ENCODE data around the gene ABHD12B. TPM values are rescaled to one million over a fixed set of nuclear protein-coding genes. Genes with fewer than 3 reads are reported as not detected.
"Not testable (repeated sequence)": the region's sequence is repeated elsewhere in the genome, so short reads cannot be mapped to it uniquely, and the experiment has no call there.

ABHD12B gene
- total and polyA plus RNA-seq, 4 donors: 0.13 TPM; not detected in 3

DNA sequence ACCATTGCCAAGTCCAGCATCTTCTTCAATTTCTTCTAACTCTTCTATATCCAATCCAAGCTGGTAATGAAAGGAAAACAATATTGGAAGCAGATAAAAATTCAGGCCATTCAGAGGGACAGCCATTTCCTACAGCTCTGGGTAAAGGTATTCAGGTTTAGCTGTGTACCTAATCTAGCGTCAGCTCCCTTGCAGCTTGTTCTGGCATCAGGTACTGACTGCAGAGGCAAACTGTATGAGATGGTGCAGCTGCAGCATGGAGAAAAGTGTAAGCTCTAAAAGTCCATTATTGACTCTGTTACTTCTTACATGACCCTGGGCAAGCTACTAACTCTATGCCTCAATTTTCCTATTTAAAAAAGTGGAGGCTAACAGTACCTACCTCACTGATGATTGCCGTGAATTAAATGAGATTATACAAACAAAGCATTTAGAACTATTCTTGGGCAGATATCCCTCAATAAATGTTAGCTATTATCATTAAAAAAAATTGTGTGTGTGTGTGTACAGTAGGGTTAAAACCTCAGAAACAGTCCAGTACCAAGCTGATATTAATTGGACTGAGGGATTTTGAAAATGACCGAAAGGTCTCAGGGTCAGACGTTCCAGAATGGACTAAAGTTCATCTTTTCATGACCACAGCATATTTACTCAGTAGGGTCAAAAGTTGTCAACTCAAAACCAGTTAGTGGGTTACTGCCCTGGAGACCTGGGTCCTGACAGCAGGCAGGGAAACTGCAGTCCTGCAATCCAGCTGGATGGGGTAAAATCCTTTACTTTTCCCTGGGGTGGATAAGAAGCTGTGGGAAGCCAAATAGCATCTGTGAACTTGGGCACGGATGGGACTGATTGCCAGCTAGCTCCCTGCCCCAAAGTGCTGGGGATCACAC, 63.5 kb downstream of the ABHD12B start:
- 73 to 87% methylated on average over 5 of the region's 5 CpGs for WGBS, 2 donors
- no peak for DNase-seq
- H3K27me3 ChIP-seq (ENCODE audit: control insufficient read depth in 1 of 2, insufficient read depth in 2 of 2, low read length in 1 of 2): no peaks in the 10 kb centered on the region
- peaks cover 6 to 9% of the 10 kb centered on the region in 2 donors for H3K36me3 ChIP-seq (ENCODE audit: control insufficient read depth in 1 of 2, insufficient read depth in 2 of 2, low read length in 1 of 2)
- no peak for ATAC-seq (ENCODE audit: low FRiP score)
- intact Hi-C loops (cut with DNase I): no loop called here
- no peaks in the 10 kb centered on the region for H3K4me1 ChIP-seq (ENCODE audit: control insufficient read depth in 1 of 2, insufficient read depth in 2 of 2, low read length in 2 of 2)
- H3K9me3 ChIP-seq (ENCODE audit: control insufficient read depth, low read length): no peaks in the 10 kb centered on the region
- no peak overlapping the region for H3K27ac ChIP-seq (ENCODE audit: low read depth in 1 of 2, low read length in 2 of 2)
- H3K4me3 ChIP-seq (ENCODE audit: low read length in 2 of 2): no peak overlapping the region

DNA sequence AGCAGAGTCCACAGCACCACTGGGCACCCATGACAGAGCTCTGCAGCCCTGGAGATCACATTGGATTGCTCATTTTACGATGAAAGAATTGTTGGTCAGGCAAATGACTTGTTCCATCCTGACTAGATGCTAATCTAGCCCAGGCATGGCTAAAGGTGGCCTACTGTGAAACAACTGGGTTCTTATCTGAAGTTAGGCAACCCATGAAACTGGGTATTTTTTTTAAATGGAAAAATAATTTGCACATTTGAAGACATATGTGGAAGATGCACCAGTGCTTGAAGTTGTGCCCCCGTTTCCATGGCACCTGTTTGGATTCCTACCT, 64.1 kb downstream of the ABHD12B start:
- intact Hi-C loops (cut with DNase I): no loop called here
- H3K9me3 ChIP-seq (ENCODE audit: control insufficient read depth, low read length): no peaks in the 10 kb centered on the region
- no peaks in the 10 kb centered on the region for H3K27me3 ChIP-seq (ENCODE audit: control insufficient read depth in 1 of 2, insufficient read depth in 2 of 2, low read length in 1 of 2)
- WGBS, 2 donors: 80 to 96% methylated on average over 2 of the region's 2 CpGs
- peaks cover 3 to 9% of the 10 kb centered on the region in 2 donors for H3K36me3 ChIP-seq (ENCODE audit: control insufficient read depth in 1 of 2, insufficient read depth in 2 of 2, low read length in 1 of 2)
- H3K27ac ChIP-seq (ENCODE audit: low read depth in 1 of 2, low read length in 2 of 2): no peak overlapping the region
- no peak overlapping the region for H3K4me3 ChIP-seq (ENCODE audit: low read length in 2 of 2)
- H3K4me1 ChIP-seq (ENCODE audit: control insufficient read depth in 1 of 2, insufficient read depth in 2 of 2, low read length in 2 of 2): no peaks in the 10 kb centered on the region
- DNase-seq: no peak
- no peak for ATAC-seq (ENCODE audit: low FRiP score)

DNA sequence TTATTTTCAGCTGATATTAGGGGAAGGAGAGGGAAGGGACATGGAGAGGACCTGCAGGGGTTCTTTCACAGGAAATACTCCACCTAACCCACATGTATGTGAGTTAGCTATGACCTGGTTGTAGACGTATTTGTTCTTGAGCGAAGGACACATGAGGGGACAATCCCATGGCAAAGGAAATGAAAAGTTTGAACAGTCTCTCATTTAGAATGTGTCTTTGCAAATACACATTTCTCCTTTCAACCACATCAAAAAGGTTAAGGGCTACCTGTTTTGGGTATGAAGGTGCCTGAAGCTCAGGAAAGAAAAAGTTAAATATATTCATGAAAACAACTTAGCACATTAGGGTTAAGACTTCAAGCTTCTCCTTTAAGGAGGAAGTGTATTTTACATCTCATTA, 65.0 kb downstream of the ABHD12B start:
- H3K27me3 ChIP-seq (ENCODE audit: control insufficient read depth in 1 of 2, insufficient read depth in 2 of 2, low read length in 1 of 2): no peaks in the 10 kb centered on the region
- H3K4me1 ChIP-seq (ENCODE audit: control insufficient read depth in 1 of 2, insufficient read depth in 2 of 2, low read length in 2 of 2): no peaks in the 10 kb centered on the region
- no peak overlapping the region for H3K27ac ChIP-seq (ENCODE audit: low read depth in 1 of 2, low read length in 2 of 2)
- H3K36me3 ChIP-seq (ENCODE audit: control insufficient read depth in 1 of 2, insufficient read depth in 2 of 2, low read length in 1 of 2): peaks cover 0 to 6% of the 10 kb centered on the region in 2 donors
- DNase-seq (no peak), ATAC-seq (ENCODE audit: low FRiP score) (no peak)
- WGBS, 2 donors: 86 to 94% methylated on average over 2 of the region's 2 CpGs
- H3K9me3 ChIP-seq (ENCODE audit: control insufficient read depth, low read length): no peaks in the 10 kb centered on the region
- no peak overlapping the region for H3K4me3 ChIP-seq (ENCODE audit: low read length in 2 of 2)
- intact Hi-C loops (cut with DNase I): no loop called here

DNA sequence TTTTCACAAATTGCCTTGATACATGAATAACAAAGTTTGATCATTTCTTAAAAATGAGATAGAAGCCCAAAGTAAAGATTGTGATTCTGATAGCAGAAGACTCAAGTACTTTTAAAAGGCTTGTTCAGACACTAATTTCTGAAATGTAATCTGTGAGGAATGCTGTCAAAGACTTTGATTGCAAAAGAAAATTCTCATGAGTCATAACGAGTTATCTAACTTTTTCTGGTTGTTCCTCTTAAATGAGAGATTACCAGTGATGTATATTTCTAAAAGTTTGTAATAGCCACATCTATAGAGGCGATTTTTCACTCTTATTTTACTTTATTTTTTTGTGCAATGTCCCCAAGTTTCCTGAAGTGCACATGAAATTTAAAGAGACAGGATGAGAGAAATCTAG, 65.5 kb downstream of the ABHD12B start:
- 74 to 75% methylated on average over 2 of the region's 2 CpGs for WGBS, 2 donors

DNA sequence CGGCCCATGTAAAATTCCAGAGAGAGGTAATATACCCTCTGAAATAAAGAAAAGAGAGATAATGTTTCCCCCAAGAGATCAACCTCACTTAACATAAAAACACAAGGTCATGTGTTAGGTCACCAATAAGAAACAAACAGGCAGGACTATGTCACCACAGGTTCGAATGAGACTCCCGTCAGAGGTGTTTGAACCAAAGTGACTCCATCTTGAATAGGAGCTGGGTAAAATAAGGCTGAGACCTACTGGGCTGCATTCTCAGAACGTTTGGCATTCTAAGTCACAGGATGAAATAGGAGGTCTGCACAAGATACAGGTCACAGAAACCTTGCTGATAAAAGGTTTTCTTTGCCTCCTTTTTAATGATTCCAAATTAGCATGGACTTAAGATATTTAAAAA, 65.9 kb downstream of the ABHD12B start:
- Histone ChIP-seq H3K9me3 (ENCODE audit: control insufficient read depth, low read length) (no peaks in the 10 kb centered on the region), H3K36me3 (ENCODE audit: control insufficient read depth in 1 of 2, insufficient read depth in 2 of 2, low read length in 1 of 2) (peaks cover 0 to 6% of the 10 kb centered on the region in 2 donors), H3K4me3 (ENCODE audit: low read length in 2 of 2) (no peak overlapping the region), H3K4me1 (ENCODE audit: control insufficient read depth in 1 of 2, insufficient read depth in 2 of 2, low read length in 2 of 2) (no peaks in the 10 kb centered on the region), H3K27me3 (ENCODE audit: control insufficient read depth in 1 of 2, insufficient read depth in 2 of 2, low read length in 1 of 2) (no peaks in the 10 kb centered on the region), H3K27ac (ENCODE audit: low read depth in 1 of 2, low read length in 2 of 2) (no peak overlapping the region)
- WGBS, 2 donors: 83% methylated on average over 4 of the region's 4 CpGs
- DNase-seq (no peak), ATAC-seq (ENCODE audit: low FRiP score) (no peak)
- intact Hi-C loops (cut with DNase I): no loop called here

More for the DNA sequence above, 65.5 kb downstream of the ABHD12B start:
- Histone ChIP-seq H3K36me3 (ENCODE audit: control insufficient read depth in 1 of 2, insufficient read depth in 2 of 2, low read length in 1 of 2) (peaks cover 0 to 6% of the 10 kb centered on the region in 2 donors), H3K9me3 (ENCODE audit: control insufficient read depth, low read length) (no peaks in the 10 kb centered on the region), H3K27ac (ENCODE audit: low read depth in 1 of 2, low read length in 2 of 2) (no peak overlapping the region), H3K27me3 (ENCODE audit: control insufficient read depth in 1 of 2, insufficient read depth in 2 of 2, low read length in 1 of 2) (no peaks in the 10 kb centered on the region), H3K4me1 (ENCODE audit: control insufficient read depth in 1 of 2, insufficient read depth in 2 of 2, low read length in 2 of 2) (no peaks in the 10 kb centered on the region), H3K4me3 (ENCODE audit: low read length in 2 of 2) (no peak overlapping the region)
- DNase-seq (no peak), ATAC-seq (ENCODE audit: low FRiP score) (no peak)
- intact Hi-C loops (cut with DNase I): no loop called here

DNA sequence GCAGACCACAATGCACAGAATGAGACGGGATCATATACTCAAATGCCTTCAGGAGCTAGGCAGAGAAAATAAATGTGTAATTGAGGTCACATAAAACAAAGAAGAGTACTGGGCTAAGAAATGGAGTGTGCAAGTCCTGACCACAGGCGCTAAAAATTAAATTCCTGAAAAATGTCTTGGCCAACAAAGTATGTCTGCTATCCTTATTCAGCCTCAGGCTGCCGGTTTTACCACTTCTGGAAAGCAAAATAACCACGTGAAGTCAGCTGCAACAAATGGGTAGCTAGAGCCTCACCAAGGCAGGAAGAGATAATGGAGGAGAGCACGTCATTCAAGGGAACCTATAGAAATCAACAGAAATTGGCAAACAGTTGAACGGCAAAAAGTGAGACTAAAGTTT, 69.3 kb downstream of the ABHD12B start:
- no peaks in the 10 kb centered on the region for H3K27me3 ChIP-seq (ENCODE audit: control insufficient read depth in 1 of 2, insufficient read depth in 2 of 2, low read length in 1 of 2)
- intact Hi-C loops (cut with DNase I): no loop called here
- ATAC-seq (ENCODE audit: low FRiP score) (no peak), DNase-seq (no peak)
- no peaks in the 10 kb centered on the region for H3K36me3 ChIP-seq (ENCODE audit: control insufficient read depth in 1 of 2, insufficient read depth in 2 of 2, low read length in 1 of 2)
- H3K4me1 ChIP-seq (ENCODE audit: control insufficient read depth in 1 of 2, insufficient read depth in 2 of 2, low read length in 2 of 2): no peaks in the 10 kb centered on the region
- no peak overlapping the region for H3K4me3 ChIP-seq (ENCODE audit: low read length in 2 of 2)
- 82 to 90% methylated on average over 6 of the region's 6 CpGs for WGBS, 2 donors
- no peaks in the 10 kb centered on the region for H3K9me3 ChIP-seq (ENCODE audit: control insufficient read depth, low read length)
- H3K27ac ChIP-seq (ENCODE audit: low read depth in 1 of 2, low read length in 2 of 2): no peak overlapping the region

DNA sequence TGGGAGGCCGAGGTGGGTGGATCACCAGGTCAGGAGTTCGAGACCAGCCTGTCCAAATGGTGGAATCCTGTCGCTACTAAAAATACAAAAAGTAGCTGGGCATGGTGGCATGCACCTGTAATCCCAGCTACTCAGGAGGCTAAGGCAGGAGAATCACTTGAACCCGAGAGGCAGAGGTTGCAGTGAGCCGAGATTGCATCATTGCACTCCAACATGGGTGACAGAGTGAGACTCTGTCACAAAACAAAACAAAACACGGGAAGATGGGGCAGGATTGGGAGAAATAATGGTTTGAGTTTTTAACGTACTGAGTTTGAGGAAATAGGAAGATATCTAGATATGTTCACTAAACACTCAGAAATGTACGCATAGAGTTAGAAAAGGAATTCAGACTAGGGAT, 69.8 kb downstream of the ABHD12B start:
- 96 to 98% methylated on average over 8 of the region's 8 CpGs for WGBS, 2 donors
- intact Hi-C loops (cut with DNase I); DNase-seq; H3K4me1 ChIP-seq (ENCODE audit: control insufficient read depth in 1 of 2, insufficient read depth in 2 of 2, low read length in 2 of 2); H3K27me3 ChIP-seq (ENCODE audit: control insufficient read depth in 1 of 2, insufficient read depth in 2 of 2, low read length in 1 of 2); H3K4me3 ChIP-seq (ENCODE audit: low read length in 2 of 2); H3K9me3 ChIP-seq (ENCODE audit: control insufficient read depth, low read length); ATAC-seq (ENCODE audit: low FRiP score); H3K36me3 ChIP-seq (ENCODE audit: control insufficient read depth in 1 of 2, insufficient read depth in 2 of 2, low read length in 1 of 2); H3K27ac ChIP-seq (ENCODE audit: low read depth in 1 of 2, low read length in 2 of 2): not testable (repeated sequence)

DNA sequence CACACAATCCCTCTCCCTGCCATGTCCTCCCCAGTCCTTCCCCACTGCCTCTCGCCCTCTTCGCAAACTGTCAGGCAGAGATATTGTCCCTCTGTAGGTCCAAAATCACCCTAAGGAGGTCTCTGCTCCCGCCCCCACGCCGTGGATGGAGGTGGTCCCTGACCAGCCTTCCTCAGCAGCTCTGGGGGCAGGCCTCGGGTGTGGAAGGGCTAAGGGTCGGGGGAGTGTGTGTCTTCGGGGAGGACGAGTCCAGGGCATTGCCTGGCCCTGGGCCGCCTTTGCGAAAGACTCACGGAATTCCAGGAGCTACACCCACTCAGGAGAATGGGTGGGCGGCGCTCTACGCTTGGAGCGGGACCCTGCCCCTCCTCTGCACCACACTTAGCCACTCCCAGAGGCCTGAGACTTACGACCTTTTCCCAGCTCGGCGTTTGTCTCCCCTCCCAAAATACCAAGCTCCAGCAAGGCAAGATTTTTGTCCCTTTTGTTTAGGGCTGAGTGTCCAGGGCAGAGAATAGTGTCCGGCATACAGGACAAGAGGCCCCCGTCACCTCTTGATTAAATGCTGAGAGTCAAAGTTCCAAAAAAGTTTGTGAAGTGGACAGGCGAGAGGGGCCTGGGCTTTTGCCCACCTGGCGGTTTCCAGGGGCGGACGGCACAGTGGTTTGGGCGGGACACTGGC, 71.5 kb downstream of the ABHD12B start:
- 10% methylated on average over 26 of the region's 26 CpGs for WGBS, 2 donors
- ATAC-seq (ENCODE audit: low FRiP score): peak; percentile 80
- peak; percentile 74 to 88 for DNase-seq
- Histone ChIP-seq H3K36me3 (ENCODE audit: control insufficient read depth in 1 of 2, insufficient read depth in 2 of 2, low read length in 1 of 2) (no peaks in the 10 kb centered on the region), H3K4me3 (ENCODE audit: low read length in 2 of 2) (peak overlapping the region; percentile 40 to 76), H3K27me3 (ENCODE audit: control insufficient read depth in 1 of 2, insufficient read depth in 2 of 2, low read length in 1 of 2) (no peaks in the 10 kb centered on the region), H3K27ac (ENCODE audit: low read depth in 1 of 2, low read length in 2 of 2) (peak overlapping the region in 1 of 2 donors; percentile 4), H3K4me1 (ENCODE audit: control insufficient read depth in 1 of 2, insufficient read depth in 2 of 2, low read length in 2 of 2) (no peaks in the 10 kb centered on the region), H3K9me3 (ENCODE audit: control insufficient read depth, low read length) (no peaks in the 10 kb centered on the region)
- intact Hi-C loops (cut with DNase I): no loop called here

All from aorta (tissue), 5 donors.